Activated T-helper 2 cell treated with anti-CD3 and anti-CD28 coated beads, Interferon-gamma antibody, Interleukin-2, Interleukin-4, amounts not matched to agents 10 μg/mL and 5 μg/mL and 100 μg/mL, durations not matched to agents 14 hours and 24 hours and 36 hours (primary cell): ENCODE results near the gene FGB. TPM values are rescaled to one million over a fixed set of nuclear protein-coding genes. Genes with fewer than 3 reads are reported as not detected.

Experiments used
- DNase-seq: peaks from one replicate; pipeline ENCODE4 v3.0.0; 2021; ENCODE audit warnings: low spot score
- H3K27ac Mint-ChIP-seq: one replicate; pipeline ENCODE4 v1.8.0; 2021; ENCODE audit warnings: mixed read lengths
- H3K27me3 Mint-ChIP-seq: one replicate; pipeline ENCODE4 v1.8.0; 2021; ENCODE audit warnings: low read depth, mixed read lengths
- H3K36me3 Mint-ChIP-seq: one replicate; pipeline ENCODE4 v1.8.0; 2021; ENCODE audit warnings: low read depth, mixed read lengths
- H3K4me1 Mint-ChIP-seq: one replicate; pipeline ENCODE4 v1.8.0; 2021; ENCODE audit warnings: low read depth, mixed read lengths
- H3K4me3 Mint-ChIP-seq: one replicate; pipeline ENCODE4 v1.8.0; 2021; ENCODE audit warnings: low read depth, mild to moderate bottlenecking, moderate library complexity, mixed read lengths
- H3K9me3 Mint-ChIP-seq: one replicate; pipeline ENCODE4 v1.8.0; 2021; ENCODE audit warnings: mixed read lengths
- intact Hi-C: fragments of 100-400 bp; cut with micrococcal nuclease; formaldehyde crosslinking; loops from one replicate; pipeline ENCODE4 v1.15.1; 2023
- total RNA-seq: library from RNA; stranded (reverse); gene quantifications from 2 replicates; pipeline ENCODE4 v1.2.3, GENCODE V29; 2022

The FGB gene
- total RNA-seq, 1 donor from 2014 or later: not detected

DNA sequence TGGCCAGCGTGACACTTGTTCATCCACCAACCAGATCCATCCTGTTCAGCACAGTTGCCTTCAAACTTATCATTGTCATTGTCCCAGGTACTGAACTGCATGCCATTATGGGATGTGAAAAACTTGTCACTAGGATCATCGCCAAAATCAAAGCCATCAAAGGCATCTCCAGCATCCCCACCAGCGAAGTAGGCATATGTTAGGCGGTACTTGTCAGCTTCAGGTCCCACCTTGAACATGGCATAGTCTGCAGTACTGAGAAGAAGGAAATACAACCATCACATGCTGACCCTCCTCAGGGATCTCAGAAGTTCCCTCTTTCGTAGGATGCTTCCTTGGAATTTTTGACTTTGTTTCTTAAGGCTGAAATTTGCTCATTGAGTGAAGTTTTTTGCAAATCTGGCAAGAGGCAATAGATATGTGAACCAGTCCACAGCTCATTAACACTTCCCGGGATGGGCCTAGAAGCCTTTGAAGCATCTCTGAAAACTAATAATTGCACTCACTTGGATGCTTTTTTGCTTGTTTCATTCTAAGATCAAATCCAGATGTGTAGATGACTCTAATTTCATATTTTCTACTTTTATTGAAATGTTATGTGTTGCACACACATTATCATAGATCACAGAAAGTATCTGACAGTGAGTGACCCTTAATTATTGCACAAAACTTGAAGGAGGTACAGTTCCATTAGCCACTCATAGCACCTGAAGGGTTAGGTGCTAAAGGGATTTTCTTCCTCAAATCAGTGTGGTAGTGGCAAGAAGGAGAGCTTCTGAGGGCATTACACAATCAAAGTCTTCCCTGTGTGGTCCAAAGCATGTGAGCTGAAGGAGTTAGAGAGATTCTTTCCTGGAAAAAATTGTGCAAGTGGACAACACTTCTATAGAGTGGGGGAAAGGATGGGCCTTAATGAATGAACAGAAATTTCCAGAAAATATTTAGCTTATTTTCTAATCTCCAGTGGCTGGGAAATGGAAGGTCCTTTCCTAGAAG is 44.2 kb downstream of the FGB start:
- no peaks in the 10 kb centered on the region for H3K9me3 Mint-ChIP-seq
- no peak for DNase-seq
- no peaks in the 10 kb centered on the region for H3K4me1 Mint-ChIP-seq
- no peak overlapping the region for H3K4me3 Mint-ChIP-seq
- intact Hi-C loops: no loop called here
- peaks cover 25% of the 10 kb centered on the region for H3K27me3 Mint-ChIP-seq
- H3K27ac Mint-ChIP-seq: no peak overlapping the region
- no peaks in the 10 kb centered on the region for H3K36me3 Mint-ChIP-seq

DNA sequence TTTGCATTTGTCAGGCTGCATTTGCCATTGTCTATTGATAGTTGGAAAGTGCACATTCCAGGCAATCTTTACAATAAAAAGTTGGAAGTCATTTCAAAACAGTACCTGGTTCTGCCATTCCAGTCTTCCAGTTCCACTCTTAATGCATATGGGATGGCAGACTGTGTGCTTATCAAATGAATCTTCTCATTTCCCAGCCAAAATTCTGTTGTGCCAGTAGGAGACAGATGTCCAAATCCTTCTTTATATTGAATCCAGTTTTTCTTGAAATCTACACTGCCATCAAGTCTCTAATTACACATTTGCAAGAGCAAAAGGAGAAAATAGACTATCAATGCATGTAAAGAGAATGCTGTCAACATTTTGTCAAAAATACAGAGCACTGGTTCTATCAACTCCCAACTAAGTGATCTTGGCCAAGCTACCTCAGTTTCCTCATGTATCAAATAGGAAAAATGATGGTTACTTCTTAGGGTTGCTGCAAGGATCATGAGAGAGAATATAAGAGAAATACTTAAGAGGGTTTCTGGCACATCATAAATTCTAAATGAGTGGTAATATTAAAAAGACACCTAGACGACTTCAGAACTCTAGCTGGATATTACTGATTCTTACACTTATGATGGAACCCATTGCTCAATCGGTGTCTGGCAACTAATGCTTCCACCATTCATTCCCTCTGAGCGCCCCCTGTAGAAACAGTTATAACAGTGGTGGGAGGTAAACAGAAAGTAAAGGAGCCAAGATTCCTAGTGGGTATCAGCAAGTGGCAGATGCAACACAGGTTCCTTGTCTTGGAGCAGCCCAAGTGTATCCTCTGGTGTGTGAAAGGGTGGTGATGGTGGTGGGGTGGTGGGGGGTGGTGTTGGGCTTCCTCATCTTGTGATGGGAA is 45.8 kb downstream of the FGB start:
- Mint-ChIP-seq H3K4me3 (no peak overlapping the region), H3K36me3 (no peaks in the 10 kb centered on the region), H3K27me3 (peaks cover 29% of the 10 kb centered on the region), H3K4me1 (no peaks in the 10 kb centered on the region), H3K27ac (no peak overlapping the region), H3K9me3 (no peaks in the 10 kb centered on the region)
- no peak for DNase-seq
- intact Hi-C loops: no loop called here

DNA sequence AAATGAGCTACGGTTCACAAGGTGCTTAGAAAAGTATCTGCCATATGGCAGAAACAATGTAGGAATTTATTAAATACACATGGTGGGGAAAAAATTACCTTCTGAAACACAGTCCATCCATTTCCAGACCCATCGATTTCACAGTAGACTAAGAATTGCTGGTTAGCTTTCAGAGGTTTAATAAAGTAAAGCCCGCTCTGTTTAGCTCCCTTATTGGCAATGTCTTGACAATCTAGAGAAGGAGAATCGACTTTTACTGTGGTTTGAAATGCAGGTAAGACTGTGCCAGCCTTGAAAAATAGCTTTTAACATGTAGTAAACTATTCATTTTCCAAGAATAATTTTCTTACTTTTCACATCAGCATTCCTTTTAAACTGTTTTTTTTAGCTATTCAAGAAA is 46.7 kb downstream of the FGB start:
- intact Hi-C loops: no loop called here
- no peak for DNase-seq
- H3K27ac Mint-ChIP-seq: no peak overlapping the region
- no peaks in the 10 kb centered on the region for H3K9me3 Mint-ChIP-seq
- H3K27me3 Mint-ChIP-seq: peaks cover 35% of the 10 kb centered on the region
- H3K36me3 Mint-ChIP-seq: no peaks in the 10 kb centered on the region
- no peak overlapping the region for H3K4me3 Mint-ChIP-seq
- no peaks in the 10 kb centered on the region for H3K4me1 Mint-ChIP-seq

DNA sequence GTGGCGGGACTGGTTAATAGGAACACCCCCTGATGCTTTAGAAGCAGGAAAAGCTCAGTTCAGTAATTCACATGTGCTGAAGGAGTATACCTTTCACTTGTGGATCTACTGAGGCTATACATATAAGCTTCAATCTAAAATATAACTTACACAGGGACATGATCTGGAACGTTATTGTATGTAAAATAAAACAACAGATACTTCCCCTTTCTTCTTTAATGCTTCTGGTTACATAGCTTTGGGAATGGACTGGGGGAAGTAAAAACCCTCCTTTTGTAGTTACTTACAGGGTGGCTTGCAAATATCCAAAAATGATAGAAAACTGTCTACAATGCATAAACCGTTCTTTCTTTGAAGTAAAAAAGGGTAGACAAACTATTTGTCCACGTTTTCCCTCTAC is 47.8 kb downstream of the FGB start:
- Mint-ChIP-seq H3K4me3 (no peak overlapping the region), H3K4me1 (no peaks in the 10 kb centered on the region), H3K9me3 (no peaks in the 10 kb centered on the region), H3K36me3 (no peaks in the 10 kb centered on the region), H3K27me3 (peaks cover 32% of the 10 kb centered on the region), H3K27ac (no peak overlapping the region)
- intact Hi-C loops: loop anchor here (10.0 kb wide), 1 partner anchor 276 kb away; no protein-coding TSS in a partner anchor
- DNase-seq: no peak

DNA sequence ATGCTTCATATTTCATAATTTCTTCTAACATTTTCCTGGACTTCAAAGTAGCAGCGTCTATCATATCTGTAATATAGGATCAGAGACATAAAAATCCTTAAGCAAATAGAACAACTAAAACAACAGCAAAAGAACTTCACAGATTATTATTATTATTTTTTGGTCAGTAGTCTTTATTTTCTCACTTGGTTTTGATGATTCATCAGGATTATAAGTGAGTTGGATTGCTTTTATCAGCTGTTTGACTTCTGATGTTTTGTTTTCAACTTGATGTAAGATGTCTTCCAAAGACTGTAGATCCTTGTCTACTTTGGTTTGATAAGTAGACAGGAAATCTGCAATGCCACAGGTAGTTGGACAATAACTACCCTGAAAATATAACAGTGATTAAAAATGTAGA is 49.0 kb downstream of the FGB start:
- H3K4me1 Mint-ChIP-seq: peaks cover 4% of the 10 kb centered on the region
- DNase-seq: no peak
- no peak overlapping the region for H3K27ac Mint-ChIP-seq
- H3K27me3 Mint-ChIP-seq: peaks cover 30% of the 10 kb centered on the region
- no peak overlapping the region for H3K4me3 Mint-ChIP-seq
- intact Hi-C loops: loop anchor here (10.0 kb wide), 1 partner anchor 277 kb away; no protein-coding TSS in a partner anchor
- H3K9me3 Mint-ChIP-seq: no peaks in the 10 kb centered on the region
- H3K36me3 Mint-ChIP-seq: no peaks in the 10 kb centered on the region

DNA sequence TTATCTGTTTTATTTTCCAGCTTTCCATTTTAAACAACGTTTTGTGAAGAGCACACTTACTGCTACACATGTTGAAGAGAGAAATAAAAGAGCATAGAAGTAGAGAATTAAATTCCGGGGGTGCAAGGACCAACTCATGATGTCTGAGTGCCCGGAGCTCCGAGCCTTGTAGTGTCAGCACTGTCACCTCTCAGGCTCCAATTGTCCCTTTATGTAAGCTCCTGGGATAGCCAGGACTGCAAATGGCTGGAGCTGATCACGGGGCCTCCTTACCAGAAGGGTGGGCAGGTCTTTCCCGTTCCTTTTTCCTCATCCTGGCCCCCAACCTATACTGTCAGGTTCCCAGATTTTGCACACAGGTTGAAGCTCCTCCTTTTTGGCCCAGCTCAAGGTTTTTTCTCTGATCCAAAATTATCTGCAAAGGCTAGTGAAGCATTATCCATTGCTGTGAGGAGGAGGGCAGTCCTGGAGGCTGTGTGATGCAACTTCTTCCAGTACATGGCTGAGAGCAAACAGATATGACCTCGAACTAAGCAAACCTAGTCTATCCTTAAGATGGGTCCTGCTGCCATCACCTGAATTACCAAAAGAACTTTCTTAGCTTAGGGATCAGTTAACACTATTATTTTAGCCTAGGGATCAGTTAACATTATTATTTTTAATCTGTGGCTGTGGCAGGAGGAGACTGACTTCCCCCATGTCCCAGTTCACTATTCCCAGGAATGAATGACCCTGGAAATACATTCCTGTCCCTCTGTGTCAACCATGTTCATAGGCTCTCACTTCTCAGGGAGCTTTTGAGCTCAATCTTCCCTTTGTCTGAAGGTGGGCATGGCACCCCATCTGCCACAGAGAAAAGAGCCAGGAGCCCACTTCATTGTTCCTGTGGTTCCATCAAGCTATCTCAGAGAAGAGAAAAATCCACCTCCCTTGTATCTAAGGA is 49.9 kb downstream of the FGB start, which contains the start of gene FGG:
TSS of gene FGG (minus strand) at position 185 of the 943 bp plus-strand sequence. CDS start at position 138, 47 bp downstream.
- no peaks in the 10 kb centered on the region for H3K9me3 Mint-ChIP-seq
- DNase-seq: no peak
- intact Hi-C loops: loop anchor here (10.0 kb wide), 1 partner anchor 278 kb away; no protein-coding TSS in a partner anchor
- H3K4me1 Mint-ChIP-seq: peaks cover 8% of the 10 kb centered on the region
- no peaks in the 10 kb centered on the region for H3K36me3 Mint-ChIP-seq
- no peak within 1 kb of the TSS for H3K4me3 Mint-ChIP-seq
- H3K27me3 Mint-ChIP-seq: peaks cover 27% of the 10 kb centered on the region
- no peak within 1 kb of the TSS for H3K27ac Mint-ChIP-seq

DNA sequence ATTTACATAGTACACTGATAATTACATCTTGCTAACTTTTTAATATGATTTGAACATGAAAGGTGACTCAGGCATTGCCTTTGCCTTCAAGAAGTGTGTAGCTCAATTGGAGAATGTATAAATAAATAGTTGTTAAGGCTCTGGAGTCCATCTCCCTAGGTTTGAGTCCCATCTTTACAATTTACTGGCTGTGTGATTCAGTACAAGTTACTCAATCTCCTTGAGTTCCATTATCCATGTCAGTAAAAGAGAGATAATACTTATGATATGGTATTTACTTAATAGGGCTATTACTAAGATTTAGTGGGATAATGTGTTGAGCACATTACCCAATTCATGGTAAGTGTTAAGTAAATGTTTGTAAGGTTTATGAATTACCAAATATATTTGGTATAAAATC is 51.5 kb downstream of the FGB start:
- H3K9me3 Mint-ChIP-seq: no peaks in the 10 kb centered on the region
- no peaks in the 10 kb centered on the region for H3K36me3 Mint-ChIP-seq
- no peak overlapping the region for H3K27ac Mint-ChIP-seq
- no peak for DNase-seq
- peaks cover 8% of the 10 kb centered on the region for H3K4me1 Mint-ChIP-seq
- H3K27me3 Mint-ChIP-seq: peaks cover 20% of the 10 kb centered on the region
- H3K4me3 Mint-ChIP-seq: no peak overlapping the region
- intact Hi-C loops: loop anchor here (10.0 kb wide), 1 partner anchor 280 kb away; no protein-coding TSS in a partner anchor

DNA sequence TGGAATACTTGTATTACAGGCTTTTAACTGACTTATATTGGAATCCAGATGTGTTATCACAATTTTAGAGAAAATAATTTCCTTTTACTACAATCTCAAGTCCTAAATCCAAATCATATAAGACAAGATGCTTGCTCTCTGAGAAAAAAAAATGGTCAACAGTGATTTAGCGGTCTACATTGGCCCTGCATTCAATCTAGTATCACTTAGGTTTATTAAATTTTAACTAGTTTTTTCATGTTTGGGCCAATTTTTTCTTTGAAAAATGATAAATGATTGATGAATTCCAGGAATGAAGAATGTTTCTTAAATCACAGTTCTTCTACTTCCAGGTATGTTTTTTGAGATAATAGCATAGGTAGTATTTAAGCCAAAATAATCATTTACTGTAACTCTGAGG is 52.4 kb downstream of the FGB start:
- Mint-ChIP-seq H3K27me3 (peaks cover 17% of the 10 kb centered on the region), H3K36me3 (no peaks in the 10 kb centered on the region), H3K27ac (no peak overlapping the region), H3K4me3 (no peak overlapping the region), H3K4me1 (peaks cover 8% of the 10 kb centered on the region), H3K9me3 (no peaks in the 10 kb centered on the region)
- no peak for DNase-seq
- intact Hi-C loops: loop anchor here (10.0 kb wide), 1 partner anchor 280 kb away; no protein-coding TSS in a partner anchor

DNA sequence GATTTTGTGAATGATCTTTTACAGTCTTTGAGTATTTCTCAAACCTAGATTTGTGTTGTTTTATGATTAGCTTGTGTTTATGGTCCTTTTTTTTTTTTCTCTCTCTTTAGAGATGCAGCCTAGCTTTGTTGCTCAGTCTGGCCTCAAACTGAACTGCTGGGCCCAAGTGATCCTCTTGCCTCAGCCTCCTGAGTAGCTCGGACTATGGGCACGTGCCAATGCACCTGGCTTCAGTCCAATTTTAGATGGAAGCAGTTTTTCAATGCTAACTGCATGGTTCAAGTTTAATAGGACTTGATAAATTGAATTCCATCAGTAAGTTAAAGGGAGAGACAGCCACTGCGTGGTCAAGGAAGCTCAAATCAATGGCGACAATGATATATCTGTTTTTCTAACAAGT is 53.5 kb downstream of the FGB start:
- Mint-ChIP-seq H3K4me1 (peaks cover 8% of the 10 kb centered on the region), H3K4me3 (no peak overlapping the region), H3K27ac (no peak overlapping the region), H3K27me3 (peaks cover 11% of the 10 kb centered on the region), H3K36me3 (no peaks in the 10 kb centered on the region), H3K9me3 (no peaks in the 10 kb centered on the region)
- DNase-seq: no peak
- intact Hi-C loops: loop anchor here (10.0 kb wide), 1 partner anchor 281 kb away; no protein-coding TSS in a partner anchor

DNA sequence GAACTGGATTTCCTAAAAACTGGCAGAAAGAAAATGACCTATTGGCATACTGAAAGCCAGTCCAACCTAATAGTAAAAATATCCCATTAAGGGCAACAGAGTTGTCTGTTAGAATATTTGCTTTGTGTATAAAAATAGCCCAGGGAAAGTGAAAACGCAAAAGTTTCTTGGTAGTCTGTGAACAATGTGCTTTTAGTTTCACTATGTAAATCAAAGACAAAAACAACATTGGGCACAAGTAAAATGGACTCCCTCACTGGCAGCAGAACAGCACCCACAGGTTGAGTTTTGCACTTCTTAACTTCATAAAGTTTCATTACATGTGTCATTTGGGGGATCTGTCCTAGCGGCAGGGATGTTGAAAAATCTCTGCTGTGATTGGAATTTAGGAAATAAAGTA is 53.9 kb downstream of the FGB start:
- no peak for DNase-seq
- Mint-ChIP-seq H3K9me3 (no peaks in the 10 kb centered on the region), H3K4me1 (peaks cover 8% of the 10 kb centered on the region), H3K36me3 (no peaks in the 10 kb centered on the region), H3K27me3 (peaks cover 14% of the 10 kb centered on the region), H3K4me3 (no peak overlapping the region), H3K27ac (no peak overlapping the region)
- intact Hi-C loops: loop anchor here (10.0 kb wide), 1 partner anchor 282 kb away; no protein-coding TSS in a partner anchor

DNA sequence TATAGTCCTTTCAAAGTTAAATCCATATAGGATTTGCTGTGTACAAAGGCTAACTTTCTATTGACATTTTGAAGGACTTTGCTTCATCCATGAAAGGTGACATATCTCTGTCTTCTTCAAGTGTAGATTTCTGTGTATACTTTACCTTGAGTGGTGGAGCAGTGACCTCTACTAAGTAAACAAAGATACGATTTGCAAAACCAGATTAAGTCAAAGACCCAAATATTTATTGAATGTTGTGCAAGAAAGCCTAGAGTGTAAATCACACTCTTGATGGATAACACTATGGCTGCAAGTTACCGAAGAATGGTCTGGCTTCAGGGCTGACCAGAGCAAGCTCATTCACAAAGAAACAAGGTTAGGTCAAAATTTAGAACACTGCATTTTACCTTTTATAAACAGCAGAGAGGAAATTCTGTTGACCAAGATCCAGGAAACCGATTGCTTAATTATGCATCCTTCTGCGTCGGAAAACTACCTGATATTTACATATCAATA is 55.1 kb downstream of the FGB start:
- intact Hi-C loops: loop anchor here (1.0 to 10.0 kb wide), 2 partner anchors 68 to 283 kb away; partner anchors contain the start of gene PLRG1
- DNase-seq: no peak
- Mint-ChIP-seq H3K4me1 (peaks cover 8% of the 10 kb centered on the region), H3K9me3 (no peaks in the 10 kb centered on the region), H3K27ac (no peak overlapping the region), H3K27me3 (peaks cover 12% of the 10 kb centered on the region), H3K36me3 (no peaks in the 10 kb centered on the region), H3K4me3 (no peak overlapping the region)
